Adrenal gland (tissue), 5 donors: ENCODE results near the gene NUAK1.

Experiments used
- POLR2A ChIP-seq, 2 donors: fragments of 450-650 bp; IDR thresholded peaks; one replicate each; pipeline ENCODE4 v1.6.1; 2017; ENCODE audit warnings: antibody characterized with exemption in 2 of 2, mild to moderate bottlenecking in 2 of 2, moderate library complexity in 1 of 2
- TF ChIP-seq, protein P1 (sequence below), 6 experiments: fragments of 450-650 bp in 4 of 6; fragments of 200-600 bp in 2 of 6; sonication (generic) in 1 of 6; IDR thresholded peaks; 1 replicate in 5 of 6; 2 replicates in 1 of 6; pipeline versions ENCODE4 v1.5.1 to v1.8.0; 2016 to 2021; ENCODE audit warnings: antibody characterized with exemption in 6 of 6, mild to moderate bottlenecking in 2 of 6, moderate library complexity in 1 of 6
- donor health status: DM: no; HTN: no; CAD: no.

DNA sequence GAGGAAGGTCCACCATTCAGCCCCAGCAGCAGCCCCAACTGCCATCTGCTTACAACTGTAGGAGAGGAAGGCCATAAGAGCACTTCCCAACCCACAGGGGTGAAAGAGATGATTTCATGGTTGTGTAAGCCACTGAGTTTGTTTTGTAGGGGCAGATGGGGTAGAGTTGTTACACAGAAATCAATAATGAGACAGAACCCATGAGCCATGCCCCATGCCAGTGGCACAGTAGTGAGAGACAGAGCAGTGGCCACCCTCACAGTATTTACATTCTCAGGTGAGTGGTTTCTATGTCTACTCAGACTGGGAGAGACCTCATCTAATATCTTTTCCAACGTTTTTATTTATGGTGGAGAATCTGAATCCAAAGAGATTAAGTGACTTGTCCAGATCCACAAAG, 68.6 kb downstream of the NUAK1 start:
- TF ChIP-seq, protein P1, sequence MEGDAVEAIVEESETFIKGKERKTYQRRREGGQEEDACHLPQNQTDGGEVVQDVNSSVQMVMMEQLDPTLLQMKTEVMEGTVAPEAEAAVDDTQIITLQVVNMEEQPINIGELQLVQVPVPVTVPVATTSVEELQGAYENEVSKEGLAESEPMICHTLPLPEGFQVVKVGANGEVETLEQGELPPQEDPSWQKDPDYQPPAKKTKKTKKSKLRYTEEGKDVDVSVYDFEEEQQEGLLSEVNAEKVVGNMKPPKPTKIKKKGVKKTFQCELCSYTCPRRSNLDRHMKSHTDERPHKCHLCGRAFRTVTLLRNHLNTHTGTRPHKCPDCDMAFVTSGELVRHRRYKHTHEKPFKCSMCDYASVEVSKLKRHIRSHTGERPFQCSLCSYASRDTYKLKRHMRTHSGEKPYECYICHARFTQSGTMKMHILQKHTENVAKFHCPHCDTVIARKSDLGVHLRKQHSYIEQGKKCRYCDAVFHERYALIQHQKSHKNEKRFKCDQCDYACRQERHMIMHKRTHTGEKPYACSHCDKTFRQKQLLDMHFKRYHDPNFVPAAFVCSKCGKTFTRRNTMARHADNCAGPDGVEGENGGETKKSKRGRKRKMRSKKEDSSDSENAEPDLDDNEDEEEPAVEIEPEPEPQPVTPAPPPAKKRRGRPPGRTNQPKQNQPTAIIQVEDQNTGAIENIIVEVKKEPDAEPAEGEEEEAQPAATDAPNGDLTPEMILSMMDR (IDR thresholded peaks at IDR 0.05) = no peak
- TF ChIP-seq POLR2A (IDR thresholded peaks at IDR 0.05) = no peak
